Islet of Langerhans (tissue), 1 donor: ENCODE results near the gene SLF2.
"Not testable (repeated sequence)": the region's sequence is repeated elsewhere in the genome, so short reads cannot be mapped to it uniquely, and the experiment has no call there.

ENCODE experiments used
- FAIRE-seq: peaks from one replicate; lab custom pipeline; 2011; peaks lifted over from hg19 to GRCh38; lab: Jason Lieb, UNC

Gene SLF2

GRCh38 chr10:100966887-100967286 is 54.1 kb downstream of the SLF2 start:
- no peak for FAIRE-seq

- no peak for FAIRE-seq
These were observed 54.6 kb downstream of the SLF2 start for GRCh38 chr10:100967332-100967731.

GRCh38 chr10:100968062-100968736 is 55.4 kb downstream of the SLF2 start:
- no peak for FAIRE-seq

- FAIRE-seq = no peak
These were observed 56.1 kb downstream of the SLF2 start for GRCh38 chr10:100968863-100969186.

- FAIRE-seq = no peak
These were observed 56.7 kb downstream of the SLF2 start, which contains the start of gene SEMA4G for GRCh38 chr10:100969187-100970075. Gene SEMA4G (plus strand): TSS chr10:100969504. CDS start chr10:100972913, 3,409 bp downstream.

- no peak for FAIRE-seq
These were observed 57.5 kb downstream of the SLF2 start for GRCh38 chr10:100970076-100970913.

- no peak for FAIRE-seq
These were observed 58.4 kb downstream of the SLF2 start for GRCh38 chr10:100970914-100971811.

- no peak for FAIRE-seq
These were observed 59.5 kb downstream of the SLF2 start for GRCh38 chr10:100972115-100972903.

GRCh38 chr10:100972904-100973535 is 60.3 kb downstream of the SLF2 start:
- FAIRE-seq = no peak

GRCh38 chr10:100975397-100975796 is 62.6 kb downstream of the SLF2 start:
- not testable (repeated sequence) for FAIRE-seq

- no peak for FAIRE-seq
These were observed 64.1 kb downstream of the SLF2 start for GRCh38 chr10:100976906-100977305.

- no peak for FAIRE-seq
These were observed 64.7 kb downstream of the SLF2 start for GRCh38 chr10:100977436-100977835.

GRCh38 chr10:100978121-100978900 is 65.5 kb downstream of the SLF2 start:
- no peak for FAIRE-seq

- FAIRE-seq = no peak
These were observed 66.1 kb downstream of the SLF2 start for GRCh38 chr10:100978901-100979195.

- no peak for FAIRE-seq
These were observed 67.1 kb downstream of the SLF2 start for GRCh38 chr10:100979791-100980272.

GRCh38 chr10:100980311-100980710 is 67.5 kb downstream of the SLF2 start:
- no peak for FAIRE-seq

GRCh38 chr10:100980711-100981110 is 67.9 kb downstream of the SLF2 start:
- FAIRE-seq = no peak

- FAIRE-seq = no peak
These were observed 68.5 kb downstream of the SLF2 start for GRCh38 chr10:100981178-100981772.
